Adipose tissue (tissue), 3 donors: ENCODE results near the gene RXRA. TPM values are rescaled to one million over a fixed set of nuclear protein-coding genes. Genes with fewer than 3 reads are reported as not detected.

ENCODE experiments used
- H3K27ac ChIP-seq: one replicate; pipeline ENCODE4 v1.5.1; 2013; ENCODE audit warnings: low read depth, low read length
- WGBS, 3 donors: extraction: QIAGEN DNeasy Blood & Tissue Kit; methylation state at CpG; one replicate each; pipeline ENCODE4 v1.1.7; 2013; 5-methylcytosine and 5-hydroxymethylcytosine counted together
- polyA plus RNA-seq, 3 donors: library from polyadenylated mRNA; stranded (reverse); fragments of 200-250 nt; gene quantifications; one replicate each; pipeline ENCODE4 v1.2.3, GENCODE V29; 2013
- donor health status: healthy with polysubstance abuse.
- donor health status: Bipolar disorder and iron deficiency.
- donor health status: healthy.

The RXRA gene
- polyA plus RNA-seq: 100 to 1,000 TPM in 1 of 3 donors, 10 to 100 TPM in 2; 30.9 to 114 (median 69.4) TPM

GRCh38 chr9:134325813-134326723, at the start of gene RXRA:
Gene RXRA (plus strand): TSS chr9:134326455. CDS start chr9:134326632, 177 bp downstream.
- WGBS, 3 donors: 0 to 1% (median 1%) methylated on average over 59 to 117 of the region's 156 CpGs
- H3K27ac ChIP-seq: no peak within 1 kb of the TSS

GRCh38 chr9:134278286-134278685, 48.0 kb upstream of the RXRA start:
- H3K27ac ChIP-seq: no peak overlapping the region
- WGBS, 3 donors: 91 to 97% (median 95%) methylated on average over 7 of the region's 7 CpGs

GRCh38 chr9:134278974-134279640, 47.1 kb upstream of the RXRA start:
- H3K27ac ChIP-seq: no peak overlapping the region
- 77 to 90% (median 89%) methylated on average over 8 of the region's 8 CpGs for WGBS, 3 donors

GRCh38 chr9:134282138-134282650, 44.1 kb upstream of the RXRA start:
- H3K27ac ChIP-seq: no peak overlapping the region
- 87 to 93% (median 89%) methylated on average over 19 of the region's 19 CpGs for WGBS, 3 donors

- no peak overlapping the region for H3K27ac ChIP-seq
- 19 to 51% (median 27%) methylated on average over 23 of the region's 23 CpGs for WGBS, 3 donors
Measured at GRCh38 chr9:134283111-134283515, 43.1 kb upstream of the RXRA start.

GRCh38 chr9:134283692-134284265, 42.5 kb upstream of the RXRA start:
- no peak overlapping the region for H3K27ac ChIP-seq
- 81 to 86% (median 84%) methylated on average over 13 to 15 of the region's 15 CpGs for WGBS, 3 donors

GRCh38 chr9:134284273-134284672, 42.0 kb upstream of the RXRA start:
- 73 to 85% (median 73%) methylated on average over 9 of the region's 9 CpGs for WGBS, 3 donors
- H3K27ac ChIP-seq: no peak overlapping the region

GRCh38 chr9:134284741-134285140, 41.5 kb upstream of the RXRA start:
- 72 to 90% (median 88%) methylated on average over 12 of the region's 12 CpGs for WGBS, 3 donors

GRCh38 chr9:134285215-134285845, 40.9 kb upstream of the RXRA start:
- WGBS, 3 donors: 81 to 91% (median 90%) methylated on average over 15 of the region's 15 CpGs
- no peak overlapping the region for H3K27ac ChIP-seq

More at GRCh38 chr9:134284741-134285140, 41.5 kb upstream of the RXRA start:
- H3K27ac ChIP-seq: no peak overlapping the region

- no peak overlapping the region for H3K27ac ChIP-seq
Measured at GRCh38 chr9:134286471-134287245, 39.6 kb upstream of the RXRA start.

GRCh38 chr9:134287591-134288491, 38.4 kb upstream of the RXRA start:
- WGBS, 3 donors: 60 to 69% (median 62%) methylated on average over 32 to 35 of the region's 35 CpGs

More at GRCh38 chr9:134286471-134287245, 39.6 kb upstream of the RXRA start:
- WGBS, 3 donors: 61 to 65% (median 64%) methylated on average over 25 to 27 of the region's 27 CpGs

GRCh38 chr9:134288746-134289145, 37.5 kb upstream of the RXRA start:
- WGBS, 3 donors: 92 to 94% (median 92%) methylated on average over 10 of the region's 10 CpGs
- H3K27ac ChIP-seq: no peak overlapping the region

More at GRCh38 chr9:134287591-134288491, 38.4 kb upstream of the RXRA start:
- no peak overlapping the region for H3K27ac ChIP-seq

GRCh38 chr9:134289241-134289875, 36.9 kb upstream of the RXRA start:
- 75 to 81% (median 80%) methylated on average over 12 of the region's 12 CpGs for WGBS, 3 donors
- no peak overlapping the region for H3K27ac ChIP-seq

- H3K27ac ChIP-seq: no peak overlapping the region
- WGBS, 3 donors: 96 to 97% (median 97%) methylated on average over 12 of the region's 12 CpGs
Measured at GRCh38 chr9:134290603-134291451, 35.4 kb upstream of the RXRA start.

- H3K27ac ChIP-seq: no peak overlapping the region
- WGBS, 3 donors: 73 to 93% (median 92%) methylated on average over 11 of the region's 11 CpGs
Measured at GRCh38 chr9:134291452-134291881, 34.8 kb upstream of the RXRA start.
